GM08714 (cell line): ENCODE results near the gene CSMD2.

ENCODE experiments used
- H3K4me3 ChIP-seq: fragments of 200-500 bp; sonication (Bioruptor generic); 2 replicates; pipeline ENCODE4 v1.5.1; 2014; ENCODE audit warnings: mild to moderate bottlenecking, low read length, inconsistent platforms
- ZNF274 ChIP-seq: IDR thresholded peaks from 2 replicates; pipeline ENCODE4 v1.6.1; 2012; ENCODE audit warnings: mild to moderate bottlenecking, low read depth, low read length

The CSMD2 gene

DNA sequence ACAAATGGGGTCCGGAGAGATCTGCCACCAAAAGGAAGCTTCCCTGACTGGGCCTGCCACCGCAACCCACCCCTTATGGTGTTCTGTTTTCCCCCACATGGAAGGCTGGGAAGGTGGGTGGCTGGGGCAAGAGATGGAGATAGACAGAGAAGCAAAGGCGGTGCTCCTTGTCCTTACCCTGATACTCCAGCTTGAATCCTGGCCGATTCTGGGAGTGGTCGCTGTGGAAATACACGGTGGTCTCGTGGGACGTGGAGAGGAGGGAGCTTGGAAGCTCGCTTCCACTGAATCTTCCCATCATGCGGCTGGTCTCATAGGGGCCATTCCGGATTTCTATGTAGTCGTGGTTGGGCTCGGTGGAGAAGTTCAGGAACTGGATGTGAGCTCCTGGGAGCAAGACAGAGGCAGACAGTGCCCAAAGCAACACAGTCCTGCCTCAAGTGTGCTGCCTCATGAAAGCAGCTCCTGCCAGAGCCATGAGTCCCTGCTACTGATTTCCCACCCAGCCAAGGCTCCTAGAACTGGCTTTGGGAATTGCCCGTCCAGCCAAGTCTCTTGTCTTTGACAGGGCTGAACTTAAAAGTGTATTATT, 554.1 kb downstream of the CSMD2 start:
- no peak overlapping the region for H3K4me3 ChIP-seq
- TF ChIP-seq ZNF274 = no peak

DNA sequence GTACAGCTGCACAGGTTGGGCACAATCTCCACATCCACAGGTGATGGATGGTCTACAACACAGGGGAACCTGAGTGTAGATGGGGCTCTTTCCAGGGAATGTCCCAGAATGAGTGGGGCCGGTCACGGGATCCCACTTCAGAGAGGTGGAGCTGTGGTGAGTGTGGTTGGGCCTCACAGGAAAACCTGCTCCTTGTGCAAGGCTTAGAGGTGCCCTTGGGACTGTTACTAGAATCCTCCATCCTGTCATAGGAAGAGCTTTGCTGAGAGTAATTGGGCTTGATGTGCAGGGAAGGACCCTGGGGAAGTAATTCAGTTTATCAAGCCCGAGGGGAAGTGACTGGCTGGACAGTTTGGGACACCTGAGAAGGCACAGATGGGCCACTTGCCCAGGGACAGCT, 554.6 kb downstream of the CSMD2 start:
- TF ChIP-seq ZNF274 = no peak
- H3K4me3 ChIP-seq = no peak overlapping the region

DNA sequence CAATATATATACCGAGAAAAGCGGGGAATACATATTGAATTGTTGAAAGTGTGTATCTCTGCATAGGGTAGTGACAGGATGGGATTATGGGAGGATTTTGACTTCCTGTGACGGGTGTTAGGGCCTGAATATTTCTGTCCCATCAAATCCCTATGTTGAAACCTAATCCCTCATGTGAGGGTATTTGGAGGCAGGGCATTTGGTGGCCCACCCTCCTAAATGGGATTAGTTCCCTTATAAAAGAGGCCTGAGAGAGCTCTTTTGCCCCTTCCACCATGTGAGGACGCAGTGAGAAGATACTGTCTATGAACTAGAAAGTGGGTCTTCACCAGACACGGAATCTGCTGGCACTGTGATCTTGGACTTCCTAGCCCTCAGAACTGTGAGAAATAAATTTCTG, 555.3 kb downstream of the CSMD2 start:
- TF ChIP-seq ZNF274 = no peak
- no peak overlapping the region for H3K4me3 ChIP-seq

DNA sequence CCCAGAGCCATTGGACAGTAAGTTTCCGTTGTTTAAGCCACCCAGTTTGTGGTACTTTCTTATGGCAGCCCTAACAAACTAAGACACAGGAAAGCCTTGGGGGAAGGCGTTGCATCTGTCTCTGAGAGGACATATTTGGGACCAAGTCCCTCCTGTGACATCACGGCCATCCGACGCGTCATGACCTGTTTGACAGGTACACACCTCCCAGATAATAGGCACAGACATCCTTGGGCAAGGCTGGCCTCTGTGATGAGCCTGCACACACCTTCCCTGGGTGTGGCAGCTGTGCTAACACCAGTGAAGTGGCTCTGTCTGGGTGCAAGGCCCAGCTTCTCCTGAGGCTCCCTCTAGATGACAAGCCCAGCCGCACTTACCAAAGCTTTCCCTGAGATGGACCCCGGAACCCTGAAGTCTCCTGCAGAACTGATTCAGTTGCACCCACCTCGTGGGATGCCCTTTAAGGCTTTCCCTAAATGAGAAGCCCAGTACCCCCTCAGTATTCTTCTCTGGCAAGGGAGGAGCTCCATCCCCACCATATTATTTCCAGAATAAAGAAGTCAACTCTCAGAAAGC, 556.1 kb downstream of the CSMD2 start:
- TF ChIP-seq ZNF274 = no peak
- H3K4me3 ChIP-seq = no peak overlapping the region

DNA sequence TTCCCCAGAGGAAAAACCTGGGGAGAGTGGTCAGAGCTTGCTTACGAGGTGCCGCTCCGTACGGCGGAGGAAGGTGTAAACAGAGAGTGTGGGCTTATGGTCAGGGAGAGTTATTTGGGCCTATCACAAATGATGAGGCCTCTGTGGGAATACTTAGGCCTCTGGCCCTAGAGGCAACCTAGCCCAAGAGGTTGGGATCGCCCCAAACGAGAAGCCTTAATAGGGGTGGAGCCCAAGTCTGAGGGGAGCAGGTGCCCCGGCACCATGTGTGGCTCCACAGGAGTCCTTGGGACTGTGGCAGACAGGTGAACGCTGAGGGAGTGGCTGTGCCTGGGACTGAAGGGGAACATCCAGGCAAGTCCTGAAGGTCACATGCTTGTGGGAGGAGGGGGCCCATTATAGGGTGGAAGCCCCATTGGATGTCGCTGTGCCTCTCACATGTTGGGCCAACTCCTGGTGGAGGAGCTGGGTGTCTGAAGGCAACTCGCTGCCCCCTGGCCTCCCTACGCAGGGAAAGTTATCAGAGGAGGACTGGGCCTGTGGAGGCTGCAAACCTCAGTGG, 557.5 kb downstream of the CSMD2 start:
- no peak overlapping the region for H3K4me3 ChIP-seq
- TF ChIP-seq ZNF274 = no peak

DNA sequence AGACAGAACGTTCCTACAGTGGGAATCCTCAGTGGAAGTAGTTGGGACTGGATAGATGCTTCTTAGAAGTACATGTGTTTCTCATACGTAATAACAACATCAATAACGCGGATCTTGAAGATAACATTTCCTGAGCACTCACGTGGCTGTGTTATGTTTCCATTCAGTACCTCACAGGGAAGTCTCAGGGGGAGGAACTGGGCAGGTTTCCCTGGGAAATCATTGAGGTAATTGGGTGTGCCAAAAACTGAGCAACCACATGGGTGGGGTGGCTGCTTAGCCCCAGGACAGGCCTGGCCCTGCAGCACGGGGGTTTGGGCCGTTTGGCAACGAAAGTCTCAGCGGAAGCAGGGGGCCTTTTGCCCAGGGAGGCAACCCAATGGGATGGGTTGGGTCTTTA, 558.8 kb downstream of the CSMD2 start:
- TF ChIP-seq ZNF274 = no peak

DNA sequence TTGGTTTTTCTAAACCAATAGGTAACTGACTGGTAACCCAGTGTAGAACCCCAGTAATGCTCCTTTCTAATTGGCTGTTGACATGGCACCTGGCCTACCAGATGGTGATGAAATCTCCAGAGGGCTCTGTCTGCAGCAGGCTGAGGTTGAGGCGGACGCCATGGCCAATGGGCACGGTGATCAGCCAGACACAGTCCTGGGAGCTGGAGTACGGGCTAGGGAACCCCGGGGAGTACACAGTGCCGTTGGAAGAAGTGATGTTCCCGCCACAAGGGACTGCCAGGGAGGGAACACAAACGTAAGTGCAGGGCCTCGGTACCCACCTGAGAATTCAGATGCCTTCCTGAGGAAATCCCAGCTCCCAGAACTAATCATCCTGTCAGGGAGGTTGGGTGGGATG, 562.8 kb downstream of the CSMD2 start:
- TF ChIP-seq ZNF274 = no peak
- no peak overlapping the region for H3K4me3 ChIP-seq

More for the DNA sequence above, 558.8 kb downstream of the CSMD2 start:
- no peak overlapping the region for H3K4me3 ChIP-seq

DNA sequence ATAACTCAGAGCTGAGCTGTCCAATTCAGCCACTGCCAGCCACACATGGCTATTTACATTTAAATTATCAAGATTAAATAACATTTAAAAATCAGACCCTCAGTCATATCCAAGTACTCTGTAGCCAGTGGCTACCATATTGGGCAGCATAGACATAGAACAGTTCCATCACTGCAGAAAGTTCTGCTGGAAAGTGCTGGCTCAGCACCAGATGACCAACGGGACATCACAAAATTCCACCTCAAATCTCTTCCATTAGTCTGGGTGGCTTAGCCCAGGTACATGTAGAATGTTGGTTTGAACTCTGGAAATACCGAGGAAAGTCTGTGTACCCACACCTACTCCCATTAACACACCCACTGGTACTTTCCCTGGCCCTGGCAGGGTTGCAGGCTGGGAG, 563.3 kb downstream of the CSMD2 start:
- TF ChIP-seq ZNF274 = no peak
- H3K4me3 ChIP-seq = no peak overlapping the region

DNA sequence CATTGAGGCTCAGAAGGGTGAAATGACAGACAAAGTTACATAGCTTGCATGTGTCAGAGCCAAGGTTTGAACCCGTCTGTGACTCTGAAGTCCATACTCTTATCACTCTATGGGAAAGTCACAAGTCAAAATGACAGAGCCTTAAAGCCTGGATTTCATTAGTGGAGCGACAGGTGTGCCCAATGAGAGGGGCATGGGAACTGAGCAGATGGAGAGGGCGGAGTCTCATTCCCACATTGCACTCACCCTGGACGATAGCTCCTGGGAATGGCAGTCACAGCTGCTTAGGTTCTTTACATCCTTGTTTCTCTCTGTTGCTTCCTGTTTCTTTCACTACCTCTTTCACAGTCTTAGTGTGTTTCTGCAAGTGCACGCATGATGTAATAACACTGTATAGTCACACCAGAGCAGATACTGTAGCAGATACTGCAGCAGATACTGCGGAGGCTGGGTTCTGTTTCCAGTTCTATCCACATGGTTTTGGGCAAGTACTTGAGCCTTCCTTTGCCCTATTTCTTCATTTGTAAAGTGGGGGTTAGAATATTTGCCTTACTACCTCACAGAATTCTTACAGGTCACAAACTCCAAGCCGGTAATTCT, 565.4 kb downstream of the CSMD2 start:
- H3K4me3 ChIP-seq = no peak overlapping the region
- no peak for TF ChIP-seq ZNF274

DNA sequence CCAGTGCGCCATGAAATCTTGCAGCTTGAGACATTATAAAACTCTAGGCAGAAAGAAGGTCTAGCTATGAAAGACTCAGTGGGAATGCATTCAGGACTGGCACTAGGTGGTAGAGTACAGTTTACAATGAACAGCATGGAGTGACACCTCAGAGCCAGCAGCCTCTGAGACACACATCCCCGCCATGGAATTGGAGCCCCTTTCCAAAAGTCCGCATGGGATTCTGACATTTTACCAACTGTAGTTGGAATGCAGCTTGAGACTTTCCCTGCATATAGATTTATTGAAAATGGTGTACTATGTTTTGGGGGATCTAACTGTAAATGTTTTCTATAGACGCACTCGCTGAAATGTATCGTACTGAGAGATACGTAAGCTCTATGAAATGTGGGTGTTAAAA, 576.3 kb downstream of the CSMD2 start:
- no peak for TF ChIP-seq ZNF274
- no peak overlapping the region for H3K4me3 ChIP-seq

DNA sequence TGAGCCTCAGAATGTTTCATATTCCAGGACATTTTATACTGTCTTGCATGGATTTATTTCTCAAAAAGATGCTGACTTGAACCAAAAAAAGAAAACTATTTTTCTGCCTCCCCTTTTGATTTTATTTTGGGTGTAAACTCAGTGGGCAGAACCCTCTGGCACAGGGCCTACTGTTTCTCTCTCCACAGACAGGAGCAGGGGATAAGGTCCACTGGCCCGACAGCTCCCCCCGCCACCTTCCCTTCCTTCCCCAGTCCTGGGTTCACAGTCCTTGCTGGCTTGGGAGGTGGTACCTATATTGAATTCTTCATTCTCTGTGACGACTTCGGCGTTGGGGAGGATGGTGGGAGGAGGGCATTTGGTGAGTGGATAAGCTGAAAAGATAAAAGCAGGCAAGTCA, 578.2 kb downstream of the CSMD2 start:
- TF ChIP-seq ZNF274 = no peak
- H3K4me3 ChIP-seq = no peak overlapping the region

DNA sequence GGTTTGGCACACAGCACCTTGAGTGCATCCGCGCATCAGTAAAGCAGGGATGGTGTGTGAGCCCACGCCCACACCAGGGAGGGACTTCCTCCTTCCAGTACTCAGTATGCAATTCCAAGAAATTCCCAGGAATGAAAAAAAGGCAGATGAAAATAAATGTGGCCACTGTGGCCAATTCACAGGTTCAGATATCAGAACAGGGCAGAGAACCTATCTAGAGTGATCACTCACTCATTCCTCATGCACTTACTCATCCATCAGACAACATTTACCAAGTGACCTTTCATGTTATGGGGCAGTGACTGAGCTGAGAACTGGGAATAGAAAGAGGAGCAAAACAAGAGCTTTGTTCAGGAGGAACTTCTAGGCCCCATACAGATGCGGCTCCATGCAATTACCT, 578.9 kb downstream of the CSMD2 start:
- H3K4me3 ChIP-seq = no peak overlapping the region
- no peak for TF ChIP-seq ZNF274

DNA sequence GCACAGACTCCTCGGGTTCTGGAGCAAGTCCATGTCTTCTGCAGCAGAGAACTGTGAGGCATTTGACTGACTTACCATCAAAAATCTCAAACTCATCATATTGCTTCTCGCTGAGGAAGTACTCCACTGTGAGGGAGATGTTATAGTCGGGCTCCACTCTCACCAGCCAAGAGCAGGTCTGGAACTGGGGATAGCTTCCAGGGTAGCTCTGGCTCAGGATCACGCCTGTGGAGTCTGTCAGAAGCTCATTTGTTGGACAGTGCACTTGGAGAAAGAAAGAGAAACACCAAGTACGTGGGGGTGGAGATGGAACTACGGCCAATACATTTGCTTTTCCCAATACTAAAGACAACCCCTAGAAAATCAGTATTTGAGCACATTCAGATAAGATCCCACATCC, 581.5 kb downstream of the CSMD2 start:
- TF ChIP-seq ZNF274 = no peak
- no peak overlapping the region for H3K4me3 ChIP-seq

DNA sequence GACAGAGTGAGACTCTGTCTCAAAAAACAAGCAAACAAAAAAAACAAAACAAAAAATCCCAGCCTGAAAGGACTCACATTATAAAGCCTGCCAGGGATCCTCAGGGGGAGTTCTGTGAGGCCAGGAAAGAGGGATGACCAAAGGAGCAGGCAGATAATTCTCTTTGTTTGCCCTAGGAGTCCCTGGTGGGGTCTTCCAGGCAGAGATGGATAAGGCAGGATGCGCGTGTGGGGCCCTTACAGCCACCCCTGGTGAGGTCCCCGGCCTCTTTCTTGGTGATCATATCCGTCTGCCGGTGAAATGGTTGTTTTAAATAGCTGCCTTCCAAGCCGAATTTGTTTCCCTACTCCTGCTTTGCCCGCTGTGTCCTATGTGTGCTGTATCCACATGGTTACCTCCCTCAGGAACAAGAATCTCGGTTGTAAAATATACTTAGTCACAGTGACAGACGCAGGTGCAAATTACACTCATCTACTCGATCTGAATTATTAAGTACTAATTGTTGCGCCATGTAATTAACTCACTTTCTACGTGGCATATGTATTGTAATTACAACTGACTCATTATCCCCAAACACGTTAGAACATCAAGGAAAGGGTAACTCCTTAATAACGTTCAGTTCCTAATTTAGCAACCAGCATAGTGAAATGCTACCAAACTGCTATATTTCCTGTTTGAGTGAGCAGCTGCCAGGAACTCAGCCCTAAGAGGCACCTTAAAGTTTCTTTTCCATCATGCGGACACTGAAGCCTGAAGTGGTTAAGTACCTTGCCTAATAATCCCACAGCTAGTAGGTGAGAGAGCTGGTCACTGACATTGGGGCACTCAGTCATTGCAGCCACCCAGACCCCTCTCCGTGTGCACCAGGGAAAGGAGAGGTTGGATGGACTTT, 586.2 kb downstream of the CSMD2 start:
- no peak overlapping the region for H3K4me3 ChIP-seq
- TF ChIP-seq ZNF274 = no peak
